ENCODE data around the gene DOK5.

DNA sequence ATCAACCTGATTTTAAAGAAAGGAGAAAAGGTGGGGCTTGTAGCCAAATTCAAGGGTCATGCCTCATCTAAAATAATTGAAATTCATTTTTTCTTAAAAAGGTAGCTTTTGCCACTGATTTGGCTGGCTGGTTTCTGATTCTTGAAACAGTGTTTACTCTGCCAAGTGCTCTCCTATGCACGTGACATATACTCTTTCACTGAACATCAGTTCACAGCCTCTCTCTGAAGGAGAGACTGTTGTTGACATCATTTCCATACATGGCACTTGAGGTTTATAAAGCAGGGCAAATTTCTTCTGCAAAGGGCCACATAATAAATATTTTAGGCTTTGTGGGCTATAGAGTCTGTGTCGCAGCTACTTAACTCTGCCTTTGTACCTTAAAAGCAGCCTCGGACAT lies 40.4 kb upstream of the DOK5 start:
- TF ChIP-seq EZH2phosphoT487 (IDR thresholded peaks at IDR 0.05; ENCODE audit: low read length), result no peak
- TF ChIP-seq CTCF (IDR thresholded peaks at IDR 0.05; ENCODE audit: low read length), result no peak
- no peak for TF ChIP-seq EZH2 (optimal IDR thresholded peaks at IDR 0.05; ENCODE audit: low read depth, low read length)
